PC-3 (cell line): ENCODE results near the gene ISG20L2. TPM values are rescaled to one million over a fixed set of nuclear protein-coding genes. Genes with fewer than 3 reads are reported as not detected.

Experiments
- ATAC-seq: fragments of 200-7000 bp; cut with Tn5 transposase; 2 replicates; pipeline ENCODE4 v1.9.1; 2020; ENCODE audit warnings: mild to moderate bottlenecking, moderate library complexity
- BruUV-seq: library from RNA; stranded (reverse); fragments of 400-500 nt; replicated peaks from 2 replicates; lab custom pipeline; 2021; lab: Mats Ljungman, UMichigan
- CTCF ChIA-PET: fragments of 300-600 bp; sonication (Branson Sonifier 250); formaldehyde crosslinking; loops from one replicate; lab custom pipeline; 2022; ENCODE audit warnings: antibody characterized with exemption; lab: Charles Lee
- POLR2A ChIA-PET: fragments of 300-600 bp; sonication (Branson Sonifier 250); formaldehyde crosslinking; loops from one replicate; lab custom pipeline; 2022; ENCODE audit warnings: antibody characterized with exemption; ENCODE audit not compliant: unreplicated experiment; lab: Charles Lee
- DNase-seq: peaks from one replicate; pipeline ENCODE4 v3.0.0-alpha.2; 2015
- H2AFZ ChIP-seq: fragments of 300-600 bp; sonication (generic); 2 replicates; pipeline ENCODE4 v1.6.0; 2016; ENCODE audit warnings: antibody characterized with exemption, low read length
- H3F3A ChIP-seq: fragments of 300-600 bp; sonication (generic); one replicate; pipeline ENCODE4 v1.6.0; 2017; ENCODE audit warnings: antibody characterized with exemption, low read length, control low read depth, mild to moderate bottlenecking; ENCODE audit not compliant: unreplicated experiment
- H3K27ac ChIP-seq: fragments of 300-600 bp; sonication (generic); 2 replicates; pipeline ENCODE4 v1.5.1; 2016; ENCODE audit warnings: mild to moderate bottlenecking, low read length
- H3K27me3 ChIP-seq: fragments of 300-600 bp; sonication (generic); 2 replicates; pipeline ENCODE4 v1.6.1; 2016; ENCODE audit warnings: low read length, mixed read lengths
- H3K36me3 ChIP-seq: fragments of 300-600 bp; sonication (generic); 2 replicates; pipeline ENCODE4 v1.6.1; 2016; ENCODE audit warnings: low read depth, mixed run types, low read length, mixed read lengths
- H3K4me1 ChIP-seq: fragments of 300-600 bp; sonication (generic); 2 replicates; pipeline ENCODE4 v1.5.1; 2016; ENCODE audit warnings: low read length; ENCODE audit not compliant: insufficient read depth
- H3K4me2 ChIP-seq: fragments of 300-600 bp; sonication (generic); 2 replicates; pipeline ENCODE4 v1.6.0; 2016; ENCODE audit warnings: low read length
- H3K4me3 ChIP-seq: fragments of 300-600 bp; sonication (generic); 2 replicates; pipeline ENCODE4 v1.5.1; 2016; ENCODE audit warnings: mild to moderate bottlenecking, low read length, mixed read lengths
- H3K79me2 ChIP-seq: fragments of 300-600 bp; sonication (generic); 2 replicates; pipeline ENCODE4 v1.6.1; 2017; ENCODE audit warnings: low read length, mixed read lengths
- H3K9ac ChIP-seq: fragments of 300-600 bp; sonication (generic); 2 replicates; pipeline ENCODE4 v1.6.0; 2016; ENCODE audit warnings: mild to moderate bottlenecking, low read length
- H3K9me2 ChIP-seq: fragments of 300-600 bp; sonication (generic); replicated peaks from 2 replicates; pipeline ENCODE4 v1.6.1; 2016; ENCODE audit warnings: mixed run types, low read length, mixed read lengths
- H3K9me3 ChIP-seq: fragments of 300-600 bp; sonication (generic); 2 replicates; pipeline ENCODE4 v1.6.1; 2016; ENCODE audit warnings: low read length, mixed read lengths
- H4K20me1 ChIP-seq: fragments of 300-600 bp; sonication (generic); 2 replicates; pipeline ENCODE4 v1.6.1; 2016; ENCODE audit warnings: low read length, mixed read lengths
- CTCF ChIP-seq: fragments of 300-600 bp; sonication (generic); conservative IDR thresholded peaks from 2 replicates; pipeline ENCODE4 v1.5.1; 2017; ENCODE audit warnings: antibody characterized with exemption, low read depth, mild to moderate bottlenecking, low read length
- EZH2 ChIP-seq: fragments of 300-600 bp; sonication (generic); IDR thresholded peaks from one replicate; pipeline ENCODE4 v1.6.1; 2017; ENCODE audit warnings: antibody characterized with exemption, mild to moderate bottlenecking, low read length; ENCODE audit not compliant: unreplicated experiment
- EZH2phosphoT487 ChIP-seq: fragments of 300-600 bp; sonication (generic); IDR thresholded peaks from 2 replicates; pipeline ENCODE4 v1.6.1; 2018; ENCODE audit warnings: mild to moderate bottlenecking, antibody characterized with exemption, low read length, borderline replicate concordance
- intact Hi-C: fragments of 100-400 bp; cut with micrococcal nuclease; formaldehyde crosslinking; loops from 2 replicates; pipeline ENCODE4 v1.9.0; 2023
- total RNA-seq: library from RNA; depleted of rRNA; stranded (reverse); fragments of >200 nt; gene quantifications from 2 replicates; pipeline ENCODE4 v1.2.3, GENCODE V29; 2014

ISG20L2 gene
- total RNA-seq, 1 experiment from 2014 or later, result 39.2 TPM

- Histone ChIP-seq H3K9ac (no peak overlapping the region), H3K27ac (peak overlapping the region; percentile 48), H3K9me2 (no peaks in the 10 kb centered on the region), H3K4me3 (no peak overlapping the region), H3K36me3 (peaks cover 46% of the 10 kb centered on the region), H3F3A (peaks cover 23% of the 10 kb centered on the region), H3K4me1 (peaks cover 32% of the 10 kb centered on the region), H4K20me1 (0 out of 2 replicates have a peak, but pooled peaks cover 5% of the 10 kb centered on the region), H3K9me3 (no peaks in the 10 kb centered on the region), H3K4me2 (no peak overlapping the region), H3K79me2 (peaks cover 56% of the 10 kb centered on the region), H3K27me3 (no peaks in the 10 kb centered on the region), H2AFZ (no peak overlapping the region)
- intact Hi-C loops, result no loop called here
- ATAC-seq (no peak), DNase-seq (no peak)
- TF ChIP-seq EZH2 (no peak), CTCF (no peak), EZH2phosphoT487 (no peak)
- ChIA-PET POLR2A (interaction anchor here (0.6 to 0.7 kb wide), 2 partner anchors 16 to 57 kb away, joined by 3 to 5 read pairs; no protein-coding TSS in a partner anchor), CTCF (no interaction called here)
- no TSS peak for BruUV-seq
Observed at GRCh38 chr1:156742017-156742416, 13.5 kb upstream of the ISG20L2 start.

- Histone ChIP-seq H3K27ac (peak overlapping the region; percentile 48), H3K4me1 (peaks cover 28% of the 10 kb centered on the region), H3K9ac (peak overlapping the region; percentile 10), H3K9me3 (no peaks in the 10 kb centered on the region), H3K4me3 (peak overlapping the region; percentile 16; the same call in 1 of the 2 replicates), H3K79me2 (peaks cover 51% of the 10 kb centered on the region), H3F3A (peaks cover 23% of the 10 kb centered on the region), H3K36me3 (peaks cover 46% of the 10 kb centered on the region), H4K20me1 (0 out of 2 replicates have a peak, but pooled peaks cover 5% of the 10 kb centered on the region), H3K9me2 (no peaks in the 10 kb centered on the region), H3K27me3 (no peaks in the 10 kb centered on the region), H2AFZ (peak overlapping the region; percentile 27), H3K4me2 (peak overlapping the region; percentile 45)
- ChIA-PET CTCF (interaction anchor here (0.6 to 1.6 kb wide), 6 partner anchors 13 to 118 kb away, joined by 3 to 11 read pairs (median 6); partner anchors contain the start of genes ISG20L2, METTL25B and PRCC), POLR2A (interaction anchor here (0.6 to 1.7 kb wide), 10 partner anchors 10 to 141 kb away, joined by 3 to 28 read pairs (median 5); partner anchors contain the start of genes HDGF, ISG20L2, METTL25B and PRCC)
- ATAC-seq (no peak), DNase-seq (no peak)
- BruUV-seq, result TSS peak; percentile 80
- intact Hi-C loops, result loop anchor here (1.0 kb wide), 2 partner anchors 13 to 26 kb away; partner anchors contain the start of genes ISG20L2, METTL25B and PRCC
- no peak for TF ChIP-seq CTCF
- TF ChIP-seq EZH2phosphoT487, result no peak
- no peak for TF ChIP-seq EZH2
Observed at GRCh38 chr1:156741481-156741983, 13.0 kb upstream of the ISG20L2 start.
